Nephron progenitor cell (in vitro differentiated cells): ENCODE data around the gene CENPX.

Source experiments
- DNase-seq: peaks from one replicate; pipeline ENCODE4 v3.0.0; 2021
- H3K27ac Mint-ChIP-seq: 2 replicates; pipeline ENCODE4 v1.8.0; 2021; ENCODE audit warnings: mild to moderate bottlenecking, moderate library complexity, mixed read lengths
- H3K27me3 Mint-ChIP-seq: 2 replicates; pipeline ENCODE4 v1.8.0; 2021; ENCODE audit warnings: mild to moderate bottlenecking, low read depth, mixed read lengths; ENCODE audit not compliant: poor library complexity
- H3K36me3 Mint-ChIP-seq: 2 replicates; pipeline ENCODE4 v1.8.0; 2021; ENCODE audit warnings: low read depth, mixed read lengths
- H3K4me1 Mint-ChIP-seq: 2 replicates; pipeline ENCODE4 v1.8.0; 2021; ENCODE audit warnings: mixed read lengths
- H3K4me3 Mint-ChIP-seq: 2 replicates; pipeline ENCODE4 v1.8.0; 2021; ENCODE audit warnings: mild to moderate bottlenecking, moderate library complexity, mixed read lengths
- H3K9me3 Mint-ChIP-seq: 2 replicates; pipeline ENCODE4 v1.8.0; 2021; ENCODE audit warnings: mild to moderate bottlenecking, moderate library complexity, mixed read lengths
- CTCF ChIP-seq: fragments of 200-600 bp; sonication (generic); IDR thresholded peaks from 2 replicates; pipeline ENCODE4 v1.5.0; 2021; ENCODE audit warnings: antibody characterized with exemption

Gene CENPX

GRCh38 chr17:82023447-82024241 lies 966 bp upstream of the CENPX start:
- H3K4me1 Mint-ChIP-seq: peaks cover 26% of the 10 kb centered on the region
- no peaks in the 10 kb centered on the region for H3K36me3 Mint-ChIP-seq
- peak overlapping the region; percentile 80 for H3K4me3 Mint-ChIP-seq
- no peak overlapping the region for H3K27ac Mint-ChIP-seq
- TF ChIP-seq CTCF: no peak
- DNase-seq: peak; percentile 47
- H3K9me3 Mint-ChIP-seq: no peaks in the 10 kb centered on the region
- peaks cover 3% of the 10 kb centered on the region for H3K27me3 Mint-ChIP-seq

DNA sequence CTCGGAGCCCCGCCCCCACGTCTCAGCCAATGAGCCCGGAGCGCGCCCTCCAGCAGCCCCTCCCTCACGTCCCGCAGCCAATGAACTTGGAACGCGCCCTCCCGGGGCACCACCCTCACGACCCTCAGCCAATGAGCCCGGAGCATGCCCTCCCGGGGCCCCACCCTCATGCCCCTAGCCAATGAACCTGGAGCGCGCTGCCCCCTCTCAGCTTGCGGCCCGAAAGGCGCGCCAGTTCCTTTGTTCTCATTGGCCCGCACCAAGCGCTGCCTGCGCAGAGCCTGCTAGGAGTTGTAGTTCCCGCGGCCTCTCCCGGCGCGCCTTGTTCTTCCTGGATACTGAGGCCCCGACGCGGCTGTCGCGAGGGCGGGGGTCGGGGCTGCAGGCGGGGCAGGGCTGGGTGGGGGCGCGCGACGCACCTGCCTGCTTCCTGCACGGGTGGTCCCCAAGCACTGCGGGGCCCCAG lies 336 bp upstream of the CENPX start, which contains the start of gene LRRC45:
LRRC45 (plus strand) TSS at position 325 of the 466 bp plus-strand sequence. CDS start 339 bp downstream, outside the sequence.
- Mint-ChIP-seq H3K4me3 (peak within 1 kb of the TSS; percentile 82), H3K4me1 (peaks cover 31% of the 10 kb centered on the region), H3K27ac (no peak within 1 kb of the TSS), H3K27me3 (no peaks in the 10 kb centered on the region), H3K36me3 (no peaks in the 10 kb centered on the region), H3K9me3 (no peaks in the 10 kb centered on the region)
- no peak for TF ChIP-seq CTCF
- DNase-seq: peak; percentile 100

DNA sequence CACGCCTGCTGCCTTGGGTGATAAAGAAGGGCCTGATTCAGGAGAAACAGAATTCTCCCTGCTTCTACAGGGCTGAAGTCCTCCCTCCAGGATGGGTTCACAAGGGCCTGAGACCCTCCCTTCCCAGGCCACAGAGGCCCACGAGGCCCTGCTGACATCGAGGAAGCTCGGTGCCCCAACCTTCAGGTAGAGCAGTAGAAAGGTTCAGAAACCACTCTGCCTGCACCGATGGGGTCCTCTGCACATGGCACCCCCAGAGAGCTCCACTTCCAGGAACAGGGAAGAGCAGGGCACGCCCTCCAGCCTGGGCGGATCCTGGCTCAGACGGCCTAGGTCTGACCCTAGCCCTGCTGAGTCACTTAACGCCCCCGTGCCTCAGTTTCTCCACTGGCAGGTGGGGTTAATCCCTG lies 773 bp downstream of the CENPX start:
- Mint-ChIP-seq H3K27me3 (no peaks in the 10 kb centered on the region), H3K4me1 (peaks cover 31% of the 10 kb centered on the region), H3K27ac (no peak overlapping the region), H3K9me3 (no peaks in the 10 kb centered on the region), H3K4me3 (peak overlapping the region; percentile 82), H3K36me3 (no peaks in the 10 kb centered on the region)
- DNase-seq: no peak
- no peak for TF ChIP-seq CTCF

DNA sequence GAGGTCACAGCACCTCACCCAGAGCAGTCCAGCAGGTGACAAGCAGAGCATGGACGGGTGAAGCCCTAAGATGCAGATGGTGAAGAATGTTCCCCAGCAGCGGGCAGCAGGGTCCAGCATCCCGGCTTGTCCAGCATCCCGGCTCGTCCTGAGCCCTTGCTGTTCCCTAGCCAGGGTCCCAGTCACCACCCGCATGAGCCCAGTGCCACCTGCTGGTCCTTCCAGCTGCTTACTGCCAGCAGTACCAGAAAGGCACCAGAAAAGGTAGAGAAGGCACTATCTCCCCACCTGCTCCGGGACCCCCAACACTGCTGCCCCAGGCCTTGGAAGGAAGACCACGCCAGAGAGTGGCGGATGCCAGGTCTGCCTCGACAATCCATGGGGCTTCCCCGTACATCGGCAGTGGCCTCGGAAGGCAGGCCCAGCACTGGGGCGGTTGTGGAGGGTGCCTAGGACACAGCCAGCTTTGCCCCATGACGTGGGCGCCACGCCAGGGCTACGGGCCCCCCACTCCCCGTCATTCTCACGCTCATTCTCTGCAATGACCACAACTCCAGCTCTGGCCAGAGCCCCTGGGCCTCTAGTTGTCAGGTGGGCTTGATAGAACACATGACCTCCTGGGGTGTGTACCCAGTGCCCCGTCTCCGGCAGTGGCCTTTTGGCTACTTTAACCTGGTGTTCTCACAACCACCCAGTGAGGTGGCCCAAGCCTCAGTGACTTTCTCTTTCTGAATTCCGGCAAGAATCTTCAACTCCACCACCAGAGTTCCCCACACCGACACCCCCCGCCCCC lies 1.4 kb downstream of the CENPX start:
- peak overlapping the region; percentile 82 for H3K4me3 Mint-ChIP-seq
- H3K4me1 Mint-ChIP-seq: peaks cover 31% of the 10 kb centered on the region
- peak; percentile 70 for DNase-seq
- H3K36me3 Mint-ChIP-seq: no peaks in the 10 kb centered on the region
- no peak overlapping the region for H3K27ac Mint-ChIP-seq
- H3K9me3 Mint-ChIP-seq: no peaks in the 10 kb centered on the region
- TF ChIP-seq CTCF: peak; percentile 52
- H3K27me3 Mint-ChIP-seq: no peaks in the 10 kb centered on the region

GRCh38 chr17:82020572-82021106 lies 2.0 kb downstream of the CENPX start:
- H3K27me3 Mint-ChIP-seq: no peaks in the 10 kb centered on the region
- TF ChIP-seq CTCF: no peak
- no peaks in the 10 kb centered on the region for H3K9me3 Mint-ChIP-seq
- no peak overlapping the region for H3K27ac Mint-ChIP-seq
- peaks cover 31% of the 10 kb centered on the region for H3K4me1 Mint-ChIP-seq
- H3K4me3 Mint-ChIP-seq: no peak overlapping the region
- H3K36me3 Mint-ChIP-seq: no peaks in the 10 kb centered on the region
- no peak for DNase-seq
